Fibroblast of lung (primary cell): ENCODE results near the gene EYA2.

ENCODE experiments used
- CTCF ChIP-seq, 2 donors: IDR thresholded peaks in 1 of 2; conservative IDR thresholded peaks in 1 of 2; 1 replicate in 1 of 2; 2 replicates in 1 of 2; pipeline ENCODE4 v1.5.1; 2011 to 2012; ENCODE audit warnings: low read length in 2 of 2, control low read depth in 1 of 2, inconsistent platforms in 1 of 2, low read depth in 1 of 2, mild to moderate bottlenecking in 1 of 2
- EZH2 ChIP-seq: IDR thresholded peaks from 2 replicates; pipeline ENCODE4 v1.5.1; 2012; ENCODE audit warnings: low read length, control low read depth, mild to moderate bottlenecking; ENCODE audit errors: missing control alignments

GRCh38 chr20:47206962-47207641, 312.5 kb downstream of the EYA2 start:
- no peak for TF ChIP-seq CTCF (conservative IDR thresholded peaks at IDR 0.05 in 1 of 2, IDR thresholded peaks at IDR 0.05 in 1 of 2; ENCODE audit: low read depth in 1 of 2, low read length in 2 of 2)
- TF ChIP-seq EZH2, result no peak
